ENCODE measurements around the gene KDM2A. TPM values are rescaled to one million over a fixed set of nuclear protein-coding genes. Genes with fewer than 3 reads are reported as not detected.

The KDM2A gene
- polyA plus RNA-seq, 1 donor: 58.5 TPM

DNA sequence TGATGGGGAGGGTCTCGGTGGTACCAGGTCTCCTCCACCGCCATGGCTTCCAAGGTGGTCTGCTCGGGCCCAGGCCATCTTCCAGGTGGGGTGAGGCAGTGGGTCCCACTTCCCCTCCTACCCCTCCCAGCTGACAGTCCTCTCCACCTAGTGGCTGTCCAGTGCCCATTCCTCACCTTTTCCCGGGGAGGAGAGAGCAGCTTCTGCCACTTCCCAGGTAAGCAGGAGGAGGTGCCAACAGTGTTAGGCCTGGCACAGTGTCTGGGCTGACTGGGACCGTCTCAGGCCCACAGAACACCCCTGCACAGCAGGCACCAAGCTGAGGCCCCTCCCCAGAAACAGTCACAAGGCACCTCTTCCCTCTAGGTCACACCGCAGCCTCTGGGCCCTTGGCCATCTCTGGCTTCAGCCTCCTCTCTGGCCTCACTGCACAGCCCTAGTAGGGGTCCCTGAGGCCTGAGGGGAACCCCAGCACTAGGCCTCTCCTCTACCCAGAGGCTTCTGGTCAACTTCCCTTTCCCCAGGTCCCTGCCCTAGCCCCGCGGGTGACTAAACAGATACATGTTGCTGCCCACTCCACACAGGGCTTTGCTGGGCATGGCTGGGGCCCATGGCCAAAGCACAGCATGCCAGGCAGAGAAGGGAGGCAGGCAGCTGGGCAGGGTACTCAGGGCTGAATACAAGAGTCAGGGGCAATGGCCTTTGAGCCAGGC lies 167.7 kb downstream of the KDM2A start:
- peaks cover 22% of the 10 kb centered on the region for H3K4me1 ChIP-seq (ENCODE audit: control insufficient read depth, insufficient read depth, low read length)
- H3K9me3 ChIP-seq (ENCODE audit: control insufficient read depth, low read depth, low read length): no peaks in the 10 kb centered on the region
- H3K36me3 ChIP-seq (ENCODE audit: control insufficient read depth, insufficient read depth, low read length): peaks cover 72% of the 10 kb centered on the region
- DNase-seq: no peak
- H3K4me3 ChIP-seq (ENCODE audit: low read length): no peak overlapping the region
- no peaks in the 10 kb centered on the region for H3K27me3 ChIP-seq (ENCODE audit: control insufficient read depth, insufficient read depth, low read length)
- H3K27ac ChIP-seq (ENCODE audit: low read length): peak overlapping the region; percentile 79
- no CpG with 5 or more reads among the region's 8 CpGs for WGBS (ENCODE audit: insufficient coverage, low lambda C conversion rate)

DNA sequence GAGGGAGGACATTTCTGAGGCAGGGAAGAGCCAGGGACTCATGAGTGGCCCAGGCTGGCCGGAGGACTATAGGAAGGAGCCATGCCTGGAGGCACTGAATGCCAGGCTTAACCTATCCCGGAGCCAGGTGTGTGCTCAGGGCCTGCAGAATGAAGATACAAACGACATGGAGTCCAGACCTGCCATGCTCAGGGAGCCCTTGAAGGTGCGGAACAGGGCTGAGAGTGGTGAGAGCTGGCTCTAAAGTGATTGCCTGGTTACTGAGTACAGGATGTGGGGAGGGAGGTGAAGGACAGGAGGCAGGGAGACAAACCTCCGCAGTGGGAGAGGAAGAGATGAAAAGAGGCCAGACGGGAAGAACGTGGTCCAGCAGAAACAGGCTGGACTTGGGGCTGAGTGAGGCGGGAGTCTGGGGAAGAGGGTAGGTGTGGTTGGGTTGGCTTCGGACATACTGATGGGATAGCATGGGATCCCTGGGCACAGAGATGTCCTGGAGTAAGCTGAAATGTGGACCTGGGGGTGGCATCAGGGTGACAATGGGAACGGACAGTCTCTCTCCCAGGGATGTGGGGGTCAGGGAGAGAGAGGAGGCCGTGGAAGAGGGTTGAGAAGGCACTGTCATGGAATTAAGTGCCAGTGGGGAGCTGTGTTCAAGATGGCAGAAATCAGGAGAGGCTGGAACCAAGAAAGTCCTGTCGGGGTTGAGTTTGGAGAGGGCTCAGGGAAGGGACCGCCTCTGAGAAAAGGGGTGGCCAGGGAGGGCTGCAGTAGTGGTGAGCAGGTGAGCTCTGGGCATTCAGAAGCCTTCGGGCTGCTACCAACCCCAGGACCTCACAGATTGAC lies 168.5 kb downstream of the KDM2A start:
- Histone ChIP-seq H3K36me3 (ENCODE audit: control insufficient read depth, insufficient read depth, low read length) (peaks cover 70% of the 10 kb centered on the region), H3K27ac (ENCODE audit: low read length) (peak overlapping the region; percentile 79), H3K4me1 (ENCODE audit: control insufficient read depth, insufficient read depth, low read length) (peaks cover 22% of the 10 kb centered on the region), H3K4me3 (ENCODE audit: low read length) (no peak overlapping the region), H3K27me3 (ENCODE audit: control insufficient read depth, insufficient read depth, low read length) (no peaks in the 10 kb centered on the region), H3K9me3 (ENCODE audit: control insufficient read depth, low read depth, low read length) (no peaks in the 10 kb centered on the region)
- DNase-seq: no peak
- WGBS (ENCODE audit: insufficient coverage, low lambda C conversion rate): 59% methylated on average over 3 of the region's 14 CpGs

DNA sequence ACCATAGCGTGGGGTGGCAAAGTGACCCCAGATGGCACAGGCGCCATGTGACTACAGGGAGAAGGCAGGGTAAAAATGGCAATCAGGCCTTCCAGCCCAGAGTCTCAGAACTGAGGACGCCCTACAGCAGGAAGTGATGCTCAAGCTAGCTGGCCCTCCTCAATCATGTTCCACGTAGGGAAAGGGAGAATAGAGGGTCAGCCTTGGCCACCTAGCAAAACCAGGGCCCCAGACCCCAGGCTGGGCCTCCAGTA lies 169.1 kb downstream of the KDM2A start:
- H3K4me3 ChIP-seq (ENCODE audit: low read length): peak overlapping the region; percentile 97
- peaks cover 22% of the 10 kb centered on the region for H3K4me1 ChIP-seq (ENCODE audit: control insufficient read depth, insufficient read depth, low read length)
- no peaks in the 10 kb centered on the region for H3K9me3 ChIP-seq (ENCODE audit: control insufficient read depth, low read depth, low read length)
- H3K36me3 ChIP-seq (ENCODE audit: control insufficient read depth, insufficient read depth, low read length): peaks cover 66% of the 10 kb centered on the region
- no peaks in the 10 kb centered on the region for H3K27me3 ChIP-seq (ENCODE audit: control insufficient read depth, insufficient read depth, low read length)
- no peak for DNase-seq
- no CpG with 5 or more reads among the region's 4 CpGs for WGBS (ENCODE audit: insufficient coverage, low lambda C conversion rate)
- peak overlapping the region; percentile 79 for H3K27ac ChIP-seq (ENCODE audit: low read length)

DNA sequence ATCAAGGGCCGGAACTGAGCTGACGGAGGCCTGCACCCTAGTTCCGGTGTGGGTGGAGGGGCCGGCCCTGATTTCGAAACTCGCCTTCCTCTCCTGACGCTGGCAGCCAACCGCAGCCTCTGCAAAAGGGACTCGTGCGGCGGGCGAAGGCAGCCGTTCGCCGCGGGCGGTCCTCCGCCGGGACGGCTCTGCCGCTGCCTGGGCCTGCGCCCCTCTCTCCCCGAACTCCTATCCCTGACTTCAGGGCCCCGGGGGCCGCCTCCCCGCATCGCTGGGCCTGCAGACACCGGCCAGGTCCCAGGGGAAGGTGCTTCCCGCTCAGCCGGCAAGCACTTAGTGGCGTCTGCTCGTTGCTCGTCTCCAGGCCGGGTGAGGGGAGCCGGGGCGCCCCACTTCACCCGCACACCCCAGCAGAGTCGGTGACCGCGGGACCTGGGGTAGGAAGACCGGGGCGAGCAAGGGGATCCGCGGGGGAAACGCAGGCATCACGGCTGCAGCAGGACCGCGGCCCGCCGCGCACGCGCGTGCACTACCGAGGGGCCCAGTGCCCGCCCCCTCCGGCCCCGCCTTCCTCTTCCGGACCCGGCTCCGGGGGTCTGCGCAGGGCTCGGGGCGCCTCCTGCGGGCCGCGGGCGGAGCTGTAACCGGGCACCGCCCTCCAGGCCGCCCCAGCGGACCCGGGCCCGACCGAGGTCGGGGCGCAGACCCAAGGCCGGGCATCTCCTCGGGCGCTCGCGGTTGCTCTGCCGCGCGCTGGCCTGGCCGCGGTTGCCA lies 169.6 kb downstream of the KDM2A start:
- WGBS (ENCODE audit: insufficient coverage, low lambda C conversion rate): no CpG with 5 or more reads among the region's 87 CpGs
- peaks cover 62% of the 10 kb centered on the region for H3K36me3 ChIP-seq (ENCODE audit: control insufficient read depth, insufficient read depth, low read length)
- peak overlapping the region; percentile 79 for H3K27ac ChIP-seq (ENCODE audit: low read length)
- peak overlapping the region; percentile 97 for H3K4me3 ChIP-seq (ENCODE audit: low read length)
- H3K27me3 ChIP-seq (ENCODE audit: control insufficient read depth, insufficient read depth, low read length): no peaks in the 10 kb centered on the region
- DNase-seq: peak; percentile 86 to 93
- no peaks in the 10 kb centered on the region for H3K9me3 ChIP-seq (ENCODE audit: control insufficient read depth, low read depth, low read length)
- H3K4me1 ChIP-seq (ENCODE audit: control insufficient read depth, insufficient read depth, low read length): peaks cover 22% of the 10 kb centered on the region

DNA sequence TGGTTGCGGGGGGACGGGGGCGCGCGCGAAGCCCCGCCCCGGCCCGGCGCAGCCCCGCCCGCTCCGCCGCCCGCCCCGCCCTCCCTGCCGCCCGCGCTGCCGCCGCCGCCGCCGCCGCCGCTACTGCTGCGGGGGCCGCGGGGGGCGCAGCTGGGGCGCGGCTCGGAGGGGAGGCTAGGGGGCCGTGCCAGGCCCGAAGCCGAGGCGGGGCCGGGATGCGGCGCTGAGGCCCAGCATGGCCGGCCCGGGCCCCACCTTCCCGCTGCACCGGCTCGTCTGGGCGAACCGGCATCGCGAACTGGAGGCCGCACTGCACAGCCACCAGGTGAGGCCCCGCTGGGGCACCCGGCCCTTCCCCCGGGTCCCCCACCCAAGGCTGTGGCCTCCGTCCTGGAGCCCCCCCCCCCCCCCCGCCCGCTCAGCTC lies 170.2 kb downstream of the KDM2A start, which contains the start of gene ANKRD13D:
Gene ANKRD13D (plus strand): TSS at position 78 of the 425 bp plus-strand sequence. CDS start 158 bp downstream, at position 236.
- WGBS (ENCODE audit: insufficient coverage, low lambda C conversion rate): no CpG with 5 or more reads among the region's 56 CpGs
- Histone ChIP-seq H3K36me3 (ENCODE audit: control insufficient read depth, insufficient read depth, low read length) (peaks cover 56% of the 10 kb centered on the region), H3K27ac (ENCODE audit: low read length) (peak within 1 kb of the TSS; percentile 79), H3K27me3 (ENCODE audit: control insufficient read depth, insufficient read depth, low read length) (no peaks in the 10 kb centered on the region), H3K4me1 (ENCODE audit: control insufficient read depth, insufficient read depth, low read length) (peaks cover 22% of the 10 kb centered on the region), H3K4me3 (ENCODE audit: low read length) (peak within 1 kb of the TSS; percentile 97), H3K9me3 (ENCODE audit: control insufficient read depth, low read depth, low read length) (no peaks in the 10 kb centered on the region)
- DNase-seq: no peak

DNA sequence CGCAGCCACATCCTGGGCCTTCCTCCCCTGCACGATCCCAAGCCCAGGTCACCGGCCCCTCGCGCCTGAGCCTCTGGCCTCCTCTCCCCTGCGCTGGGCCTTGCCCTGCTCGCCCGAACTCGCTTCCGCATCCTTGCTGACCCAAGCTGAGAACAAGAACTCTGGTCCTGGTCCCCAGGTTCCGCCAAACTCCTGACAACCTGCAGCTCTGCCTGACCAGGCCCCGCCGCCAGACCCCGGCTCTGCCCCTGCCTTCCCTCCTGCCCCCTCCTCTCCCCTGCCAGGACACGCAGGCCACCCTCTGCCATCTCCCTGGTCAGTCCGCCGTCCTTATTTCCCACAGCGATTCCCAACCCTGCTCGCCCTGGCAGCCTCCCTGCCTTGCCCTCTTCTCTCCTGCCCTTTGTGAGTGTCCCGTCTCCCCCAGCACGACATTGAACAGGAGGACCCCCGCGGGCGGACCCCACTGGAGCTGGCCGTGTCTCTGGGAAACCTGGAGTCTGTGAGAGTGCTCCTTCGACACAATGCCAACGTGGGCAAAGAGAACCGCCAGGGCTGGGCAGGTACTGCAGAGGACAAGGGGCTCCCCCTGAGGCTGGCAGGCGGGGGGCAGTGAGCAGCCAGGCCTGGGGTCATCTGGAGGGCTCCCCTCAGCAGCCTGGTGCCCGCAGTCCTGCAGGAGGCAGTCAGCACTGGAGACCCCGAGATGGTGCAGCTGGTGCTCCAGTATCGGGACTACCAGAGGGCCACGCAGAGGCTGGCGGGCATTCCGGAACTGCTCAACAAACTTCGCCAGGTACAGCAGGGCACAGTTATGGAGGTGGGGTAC lies 170.8 kb downstream of the KDM2A start:
- H3K27me3 ChIP-seq (ENCODE audit: control insufficient read depth, insufficient read depth, low read length): no peaks in the 10 kb centered on the region
- WGBS (ENCODE audit: insufficient coverage, low lambda C conversion rate): no CpG with 5 or more reads among the region's 36 CpGs
- H3K4me3 ChIP-seq (ENCODE audit: low read length): peak overlapping the region; percentile 64
- DNase-seq: no peak
- H3K27ac ChIP-seq (ENCODE audit: low read length): peak overlapping the region; percentile 9
- H3K4me1 ChIP-seq (ENCODE audit: control insufficient read depth, insufficient read depth, low read length): peaks cover 22% of the 10 kb centered on the region
- peaks cover 50% of the 10 kb centered on the region for H3K36me3 ChIP-seq (ENCODE audit: control insufficient read depth, insufficient read depth, low read length)
- H3K9me3 ChIP-seq (ENCODE audit: control insufficient read depth, low read depth, low read length): no peaks in the 10 kb centered on the region

DNA sequence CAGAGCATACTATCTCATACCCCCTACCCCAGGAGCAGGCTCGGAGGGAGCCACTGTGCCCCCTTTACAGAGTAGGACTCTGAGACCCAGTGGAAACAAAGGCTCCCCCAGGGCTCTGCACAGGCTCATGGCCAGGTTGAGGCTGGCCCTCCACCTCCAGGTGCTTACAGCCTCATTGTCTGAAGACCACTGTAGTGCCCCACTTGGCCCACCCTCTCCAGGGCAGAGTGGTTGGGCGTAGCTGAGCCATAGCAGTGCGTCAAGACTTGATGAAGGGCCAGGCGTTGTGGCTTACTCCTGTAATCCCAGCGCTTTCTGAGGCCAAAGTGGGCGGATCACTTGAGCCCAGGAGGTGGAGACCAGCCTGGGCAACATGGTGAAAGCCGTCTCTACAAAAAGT lies 171.7 kb downstream of the KDM2A start:
- no CpG with 5 or more reads among the region's 7 CpGs for WGBS (ENCODE audit: insufficient coverage, low lambda C conversion rate)
- peaks cover 5% of the 10 kb centered on the region for H3K9me3 ChIP-seq (ENCODE audit: control insufficient read depth, low read depth, low read length)
- peaks cover 22% of the 10 kb centered on the region for H3K4me1 ChIP-seq (ENCODE audit: control insufficient read depth, insufficient read depth, low read length)
- DNase-seq: no peak
- no peaks in the 10 kb centered on the region for H3K27me3 ChIP-seq (ENCODE audit: control insufficient read depth, insufficient read depth, low read length)
- H3K36me3 ChIP-seq (ENCODE audit: control insufficient read depth, insufficient read depth, low read length): peaks cover 41% of the 10 kb centered on the region
- no peak overlapping the region for H3K27ac ChIP-seq (ENCODE audit: low read length)
- no peak overlapping the region for H3K4me3 ChIP-seq (ENCODE audit: low read length)

DNA sequence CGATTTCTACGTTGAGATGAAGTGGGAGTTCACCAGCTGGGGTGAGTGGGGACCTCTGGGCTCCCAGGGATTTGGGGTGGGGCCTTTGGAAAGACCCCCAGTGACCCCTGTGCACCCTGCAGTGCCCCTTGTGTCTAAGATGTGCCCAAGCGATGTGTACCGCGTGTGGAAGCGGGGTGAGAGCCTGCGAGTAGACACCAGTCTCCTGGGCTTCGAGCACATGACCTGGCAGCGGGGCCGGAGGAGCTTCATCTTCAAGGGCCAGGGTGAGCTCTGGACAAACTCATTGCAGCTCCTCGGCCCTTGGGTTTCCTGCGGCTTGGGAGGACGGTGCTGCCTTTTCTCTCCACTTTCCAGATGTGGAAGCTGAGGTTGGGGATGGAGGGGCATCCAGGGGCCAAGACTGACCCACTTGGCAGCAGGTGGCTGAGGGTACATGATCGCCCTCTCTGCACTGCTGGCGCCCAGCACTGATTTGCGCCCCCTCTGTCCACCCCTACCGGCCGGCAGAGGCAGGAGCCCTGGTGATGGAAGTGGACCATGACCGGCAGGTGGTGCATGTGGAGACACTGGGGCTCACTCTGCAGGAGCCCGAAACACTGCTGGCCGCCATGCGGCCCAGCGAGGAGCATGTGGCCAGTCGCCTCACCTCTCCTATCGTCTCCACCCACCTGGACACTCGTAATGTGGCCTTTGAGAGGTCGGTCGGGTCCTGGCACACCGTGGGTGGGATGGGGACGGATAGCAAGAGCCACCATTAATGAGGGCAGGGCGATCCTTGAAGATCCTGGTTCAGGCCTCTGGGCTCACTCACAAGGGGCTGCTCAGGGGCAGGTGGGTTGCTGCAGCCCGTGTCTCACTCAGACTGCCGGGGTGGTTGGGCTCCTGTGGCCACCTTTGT lies 172.7 kb downstream of the KDM2A start:
- WGBS (ENCODE audit: insufficient coverage, low lambda C conversion rate): no CpG with 5 or more reads among the region's 33 CpGs
- Histone ChIP-seq H3K27ac (ENCODE audit: low read length) (no peak overlapping the region), H3K36me3 (ENCODE audit: control insufficient read depth, insufficient read depth, low read length) (peaks cover 33% of the 10 kb centered on the region), H3K4me3 (ENCODE audit: low read length) (no peak overlapping the region), H3K9me3 (ENCODE audit: control insufficient read depth, low read depth, low read length) (peaks cover 10% of the 10 kb centered on the region), H3K27me3 (ENCODE audit: control insufficient read depth, insufficient read depth, low read length) (no peaks in the 10 kb centered on the region), H3K4me1 (ENCODE audit: control insufficient read depth, insufficient read depth, low read length) (peaks cover 22% of the 10 kb centered on the region)
- DNase-seq: no peak

DNA sequence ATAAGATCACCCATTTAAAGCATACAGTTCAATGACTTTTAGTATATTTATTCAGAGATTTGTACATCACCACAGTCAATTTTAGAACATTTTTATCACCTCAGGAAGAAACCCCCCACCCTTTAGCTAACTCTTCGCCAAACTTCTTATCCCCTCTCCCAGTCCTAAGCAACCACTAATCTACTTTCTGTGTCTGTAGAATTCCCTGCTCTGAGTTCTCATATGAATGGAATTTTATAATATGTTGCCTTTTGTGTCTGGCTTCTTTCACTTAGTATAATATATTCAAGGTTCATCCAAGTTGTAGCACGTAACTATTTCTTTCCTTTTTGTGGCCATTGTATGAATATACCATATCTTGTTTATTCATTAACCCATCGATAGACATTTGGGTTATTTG lies 173.6 kb downstream of the KDM2A start:
- H3K36me3 ChIP-seq (ENCODE audit: control insufficient read depth, insufficient read depth, low read length): peaks cover 28% of the 10 kb centered on the region
- no peak overlapping the region for H3K4me3 ChIP-seq (ENCODE audit: low read length)
- peaks cover 14% of the 10 kb centered on the region for H3K4me1 ChIP-seq (ENCODE audit: control insufficient read depth, insufficient read depth, low read length)
- no peak overlapping the region for H3K27ac ChIP-seq (ENCODE audit: low read length)
- no peak for DNase-seq
- peaks cover 10% of the 10 kb centered on the region for H3K9me3 ChIP-seq (ENCODE audit: control insufficient read depth, low read depth, low read length)
- H3K27me3 ChIP-seq (ENCODE audit: control insufficient read depth, insufficient read depth, low read length): no peaks in the 10 kb centered on the region
- WGBS (ENCODE audit: insufficient coverage, low lambda C conversion rate): 86% methylated on average over 1 of the region's 3 CpGs
